Lung microvascular endothelial cell (primary cell): ENCODE data around the gene EHD4. TPM values are rescaled to one million over a fixed set of nuclear protein-coding genes. Genes with fewer than 3 reads are reported as not detected.

Source experiments
- DNase-seq, 2 donors: peaks; one replicate each; pipeline versions ENCODE4 v3.0.0 to v3.0.0-alpha.2; 2010; ENCODE audit warnings: low read depth in 2 of 2
- total RNA-seq: library from RNA; depleted of rRNA; stranded (reverse); fragments of >200 nt; gene quantifications from 2 replicates; pipeline ENCODE4 v1.2.1, GENCODE V29; 2014

EHD4 gene
- 54.6 and 71.7 TPM in 2 replicates for total RNA-seq

DNA sequence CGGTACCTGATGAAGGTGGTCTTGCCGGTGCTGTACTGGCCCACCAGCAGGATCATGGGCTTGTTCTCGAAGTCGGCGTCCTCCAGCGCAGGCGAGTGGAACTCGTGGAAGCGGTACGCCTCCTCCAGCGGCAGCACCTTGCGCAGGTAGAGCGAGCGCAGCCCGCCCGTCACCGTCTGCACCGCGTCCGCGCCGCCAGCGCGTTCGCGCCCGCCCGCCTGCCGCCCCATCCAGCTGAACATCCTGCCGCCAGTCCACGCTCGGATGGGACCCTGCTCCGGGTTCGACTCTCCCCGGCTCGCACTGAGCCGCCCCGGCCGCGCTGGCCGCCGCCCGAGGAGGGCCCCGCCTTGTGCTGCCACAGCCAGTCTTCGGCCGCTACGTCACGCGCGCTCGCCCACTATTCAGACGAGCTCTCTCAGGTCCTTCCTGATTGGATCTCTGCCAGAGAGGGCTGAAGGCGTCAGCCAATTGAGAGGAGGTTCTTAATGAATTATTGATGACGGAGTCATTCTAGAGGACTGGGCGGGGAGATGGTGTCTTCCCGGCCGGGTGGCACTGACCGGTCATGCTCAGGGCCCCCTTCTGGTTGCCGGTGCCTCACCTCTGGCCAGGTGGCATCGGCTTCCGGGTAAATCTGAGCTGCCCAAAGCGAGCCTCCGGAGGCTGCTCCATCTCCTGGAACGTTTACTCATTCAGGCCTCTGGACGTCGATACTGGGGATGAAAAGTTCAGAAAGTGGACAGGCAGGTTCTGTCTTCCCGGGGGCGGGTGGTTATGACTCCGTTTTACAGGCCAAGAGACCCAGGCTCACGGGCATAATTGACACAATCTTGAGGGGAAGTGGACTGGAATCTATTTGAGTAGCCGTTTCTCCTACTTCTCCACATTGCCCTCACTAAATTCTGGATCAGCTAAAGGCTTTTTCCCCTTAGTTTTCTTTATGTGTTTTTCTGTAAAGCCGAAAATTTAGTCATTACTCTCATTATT lies at the start of gene EHD4:
TSS of gene EHD4 (minus strand) at position 305 of the 990 bp plus-strand sequence. CDS start at position 242, 63 bp downstream.
- DNase-seq, result peak; percentile 99 to 100

DNA sequence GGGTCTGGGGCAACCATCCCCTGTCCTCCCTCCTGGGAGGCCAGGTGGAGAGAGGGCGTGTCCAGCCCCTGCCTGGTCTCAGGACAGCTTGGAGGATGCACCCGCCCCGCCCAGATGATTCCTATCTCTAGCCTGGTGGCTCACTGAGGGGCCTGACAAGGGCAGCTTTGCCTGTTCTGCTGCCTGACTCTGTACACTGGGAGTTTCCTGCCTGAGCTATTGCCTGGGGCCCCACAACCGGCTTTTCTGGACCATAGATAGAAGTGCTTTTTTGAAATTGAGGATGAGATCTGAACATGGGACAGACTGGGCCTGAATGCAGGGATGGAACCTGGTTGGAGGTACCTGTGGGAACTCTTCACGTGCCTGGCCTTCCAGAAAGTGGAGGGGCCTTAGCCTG lies 49.2 kb upstream of the EHD4 start:
- DNase-seq, result no peak

DNA sequence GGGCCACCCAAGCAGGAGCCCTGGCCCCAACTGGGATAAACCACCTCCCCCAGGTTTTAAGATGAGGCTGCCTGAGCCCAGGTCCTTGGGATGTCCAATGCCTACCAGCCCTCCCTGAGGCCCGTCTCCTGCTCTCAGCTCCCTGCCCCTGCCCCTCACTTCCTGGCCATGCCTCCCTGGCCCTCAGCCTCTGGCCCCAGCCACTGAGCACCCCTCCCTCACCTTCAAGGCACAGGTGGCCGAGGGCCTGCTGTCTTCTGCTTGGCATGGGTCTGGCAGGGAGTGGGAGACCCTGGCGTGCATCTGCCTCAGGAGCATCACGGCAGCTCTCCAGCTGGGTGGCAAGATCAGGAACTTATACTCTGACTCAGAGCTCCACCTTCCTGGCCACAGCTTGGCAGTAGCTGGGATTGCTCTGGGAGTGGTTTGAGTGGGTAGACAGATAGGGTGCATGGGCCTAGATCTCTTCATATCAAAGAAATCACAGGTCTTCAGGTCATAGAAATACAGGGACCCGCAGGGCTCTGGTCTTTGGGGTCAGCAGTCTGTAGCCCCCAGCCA lies 48.4 kb upstream of the EHD4 start, which contains the start of gene PLA2G4E:
TSS of gene PLA2G4E (minus strand) at position 330 of the 561 bp plus-strand sequence. CDS start at position 318, 12 bp downstream.
- DNase-seq, result no peak

DNA sequence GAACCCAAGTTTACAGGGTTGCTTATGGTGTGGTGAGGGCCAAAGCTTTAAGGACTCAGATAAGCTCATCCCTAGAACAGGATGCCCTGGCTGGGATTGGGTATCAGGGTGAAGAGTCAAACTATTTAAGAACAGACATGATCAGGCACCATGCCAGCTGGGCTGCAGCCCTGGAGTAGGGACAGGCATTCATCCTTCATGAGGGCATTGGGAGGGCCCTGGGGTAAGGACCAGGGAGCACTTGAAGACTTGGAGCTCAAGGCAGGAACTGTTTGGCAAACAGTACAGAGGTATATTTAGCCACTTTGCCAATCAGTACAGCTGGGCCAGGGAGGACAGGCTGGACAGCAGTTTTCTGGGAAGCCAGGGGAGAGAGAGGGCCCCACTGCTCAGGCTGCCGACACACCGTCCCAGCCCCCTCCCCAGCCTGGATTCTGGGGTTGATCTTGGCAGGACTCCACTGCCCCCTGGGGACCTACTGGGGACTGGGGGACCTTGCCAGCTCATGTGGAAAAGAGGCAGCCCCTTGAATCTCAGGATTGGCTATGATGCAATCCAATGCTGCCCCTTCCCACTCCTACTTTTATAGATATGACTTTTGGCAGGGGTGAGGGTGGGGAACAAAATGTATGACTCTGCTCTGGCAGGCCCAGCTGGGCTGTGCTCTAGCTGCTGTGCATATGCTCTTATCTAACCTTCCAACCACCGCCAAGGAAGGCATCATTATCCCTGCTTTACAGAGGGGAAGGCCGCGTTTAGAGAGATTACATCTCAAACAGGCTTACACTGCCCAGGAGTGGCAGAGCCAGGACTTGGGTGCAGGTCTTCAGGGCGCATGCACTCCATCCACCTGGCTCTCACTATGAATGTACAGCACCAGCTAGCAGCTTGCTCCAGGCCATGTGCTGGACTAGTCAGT lies 46.2 kb upstream of the EHD4 start:
- DNase-seq, result no peak

DNA sequence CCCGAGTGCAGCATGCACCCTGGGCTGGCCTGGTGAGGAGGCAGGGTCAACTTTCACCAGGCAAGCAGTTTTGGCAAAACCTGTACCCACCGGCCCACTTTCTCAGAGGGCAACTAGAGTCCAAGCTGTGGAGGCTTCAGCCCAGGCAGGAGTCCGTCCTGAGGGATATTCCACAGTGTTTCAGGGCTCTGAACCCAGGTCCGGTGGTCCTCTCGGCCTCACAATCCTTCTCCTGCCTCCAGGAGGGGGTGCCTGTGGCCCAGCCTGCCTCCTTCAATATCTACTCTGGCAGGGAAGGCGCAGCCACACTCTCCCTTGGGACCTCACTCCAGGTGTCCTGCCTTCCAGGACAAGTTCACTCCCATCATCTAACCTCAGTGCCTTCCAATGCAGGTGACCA lies 44.6 kb upstream of the EHD4 start:
- no peak for DNase-seq

DNA sequence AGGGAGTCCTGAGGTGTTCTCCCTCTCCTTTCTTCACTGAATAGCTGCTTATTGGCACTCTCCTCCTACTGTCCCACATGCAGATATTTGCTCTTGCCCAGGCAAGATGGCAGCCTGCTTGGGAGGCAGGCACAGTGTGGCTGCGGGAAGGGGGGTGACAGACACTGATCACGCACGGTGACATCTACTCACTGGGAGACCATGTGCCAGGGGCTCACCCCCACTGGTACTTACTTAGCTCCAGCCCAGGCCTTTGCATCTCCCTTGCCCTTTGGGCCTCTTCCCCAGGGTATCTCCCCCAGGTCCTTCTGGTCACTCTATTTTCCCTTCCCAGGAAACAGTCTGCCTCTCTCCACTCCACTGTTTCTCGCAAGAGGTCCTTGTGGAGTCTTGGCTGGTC lies 42.0 kb upstream of the EHD4 start:
- DNase-seq, result no peak

DNA sequence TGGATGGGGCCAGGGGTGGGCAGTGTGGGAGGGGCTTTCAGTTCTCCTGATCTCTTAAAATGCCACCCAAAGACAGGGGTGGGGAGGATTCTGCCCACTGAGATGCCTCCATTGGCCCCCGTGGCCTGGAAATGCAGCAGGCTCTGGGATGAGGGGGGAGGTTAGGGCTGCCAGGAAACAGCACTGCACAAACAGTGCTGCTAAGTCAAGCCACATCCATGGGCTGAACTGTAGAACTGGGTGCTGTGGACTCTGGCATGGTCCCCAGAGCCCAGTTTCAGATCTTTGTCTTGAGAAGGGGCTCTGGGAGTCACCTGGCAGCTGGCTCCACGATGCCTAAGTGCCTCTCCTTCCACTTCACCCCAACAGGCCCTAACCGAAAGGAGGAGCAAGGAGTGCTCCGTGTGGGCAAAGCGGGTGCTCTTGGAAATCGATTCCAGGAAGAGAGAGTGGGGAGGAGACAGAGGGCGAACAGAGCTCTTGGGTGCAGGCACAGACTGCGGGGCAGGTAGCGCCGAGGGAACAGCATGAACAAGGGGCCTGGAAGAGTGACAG lies 40.6 kb upstream of the EHD4 start:
- DNase-seq, result no peak

DNA sequence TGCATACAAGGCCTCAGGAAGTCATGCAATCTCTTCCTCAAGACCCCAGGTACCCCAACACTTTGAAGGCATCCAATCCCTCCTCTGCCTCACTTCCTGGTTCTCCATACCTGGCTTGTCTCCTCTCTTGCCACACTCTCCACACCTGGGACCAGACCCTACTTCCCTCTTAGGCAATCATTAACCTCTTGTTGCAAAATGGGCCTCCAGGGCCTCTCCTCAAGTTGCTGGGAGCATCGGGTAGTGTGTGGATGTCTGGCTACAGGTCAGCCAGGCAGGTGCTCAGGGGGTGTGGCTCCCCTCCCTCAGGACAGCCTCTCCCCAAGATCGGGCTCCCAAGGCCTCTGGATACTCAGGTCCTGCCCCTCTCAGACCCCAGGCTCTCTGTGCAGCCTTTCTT lies 39.9 kb upstream of the EHD4 start:
- DNase-seq, result no peak

DNA sequence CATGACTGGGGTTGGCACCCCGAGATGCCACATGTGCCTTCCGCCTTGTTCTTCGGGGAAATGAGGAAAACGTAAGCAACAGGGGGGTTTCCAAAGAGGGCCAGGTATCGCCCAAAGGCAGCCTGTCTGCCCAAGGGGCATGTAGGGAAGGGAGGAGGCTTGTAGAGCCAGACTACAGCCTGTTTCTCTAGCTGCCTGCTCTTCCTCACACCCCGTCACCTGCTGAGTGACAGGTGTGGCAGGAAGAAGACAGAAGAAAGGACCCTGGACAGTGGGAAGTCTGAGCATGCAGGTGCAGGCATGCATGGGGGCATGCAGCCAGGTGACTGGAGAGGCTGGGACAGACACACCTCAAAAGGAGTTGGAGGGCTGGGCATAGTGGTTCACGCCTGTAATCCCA lies 38.7 kb upstream of the EHD4 start:
- no peak for DNase-seq

DNA sequence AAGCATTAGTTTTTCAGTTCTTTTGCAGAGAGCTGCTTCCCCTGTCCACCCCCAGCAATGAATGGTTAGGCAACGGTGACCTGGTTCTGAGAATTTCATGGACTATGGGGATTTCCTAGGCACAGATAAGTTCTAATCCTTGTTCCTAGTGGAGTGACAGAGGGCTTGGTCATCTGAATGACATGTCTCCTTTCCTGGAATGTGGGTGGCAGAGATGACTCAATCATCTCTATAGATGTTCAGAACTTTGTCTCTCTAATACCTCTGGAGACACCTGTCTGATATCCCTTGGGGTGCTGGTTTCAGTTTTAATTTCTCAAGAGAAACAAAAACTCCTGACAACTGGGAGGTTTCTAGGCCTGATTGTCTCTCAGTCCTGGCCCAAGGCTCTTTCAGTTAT lies 38.1 kb upstream of the EHD4 start:
- no peak for DNase-seq

DNA sequence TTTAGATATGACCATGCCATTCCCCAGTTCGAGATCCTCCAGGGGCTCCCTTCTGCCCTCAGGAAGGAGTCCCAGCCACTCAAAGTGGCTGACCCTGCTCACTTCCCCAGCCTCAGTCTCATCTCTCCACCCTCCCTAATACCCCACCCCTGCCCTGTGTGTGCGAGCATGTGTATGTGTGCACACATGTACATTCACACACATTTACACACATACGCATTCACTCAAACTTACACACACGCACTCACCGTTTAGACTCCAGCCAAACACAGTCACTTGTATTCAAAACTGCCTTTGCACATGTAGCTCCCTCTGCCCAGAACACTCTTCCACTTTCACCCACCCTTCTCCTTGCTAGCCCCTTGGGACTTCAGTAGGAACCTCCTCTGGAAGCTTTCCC lies 37.1 kb upstream of the EHD4 start:
- DNase-seq, result no peak

DNA sequence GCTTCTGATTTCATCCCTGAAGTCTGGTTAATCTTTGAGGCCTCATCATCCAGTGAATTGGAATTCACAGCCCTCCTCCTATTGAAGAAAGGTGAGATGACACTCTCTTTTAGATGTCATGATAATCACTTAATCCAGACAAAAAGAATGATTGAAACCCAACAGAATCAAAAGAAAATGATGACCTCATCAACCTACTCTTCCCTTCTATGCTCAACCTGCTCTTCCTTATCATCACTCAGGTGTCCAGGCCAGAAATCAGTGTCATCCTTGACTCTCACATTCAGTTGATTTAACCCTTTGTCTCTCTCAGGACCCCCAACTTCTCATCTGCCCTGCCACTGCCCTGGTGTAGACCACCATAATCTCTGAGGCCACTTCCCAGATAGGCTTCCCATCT lies 36.7 kb upstream of the EHD4 start:
- no peak for DNase-seq

DNA sequence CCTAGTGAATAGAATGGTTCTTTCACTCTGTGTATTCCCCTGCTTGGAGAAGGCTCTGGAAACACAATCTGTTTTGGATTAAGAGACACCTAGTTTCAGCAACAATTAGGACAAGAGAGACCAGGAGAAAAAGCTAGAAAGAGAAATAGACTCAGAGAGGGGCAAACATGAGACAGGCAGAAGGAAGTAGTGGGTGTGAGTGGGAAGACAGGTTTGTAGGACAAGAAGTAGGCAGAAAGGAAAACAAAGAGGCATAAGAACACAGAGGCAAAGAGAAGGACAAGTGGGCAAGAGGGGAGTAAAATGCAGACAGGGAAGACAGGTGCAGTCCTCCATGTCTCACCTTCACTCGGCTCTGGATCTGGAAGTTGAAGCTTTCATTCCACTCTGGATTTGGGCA lies 35.0 kb upstream of the EHD4 start:
- DNase-seq, result no peak

DNA sequence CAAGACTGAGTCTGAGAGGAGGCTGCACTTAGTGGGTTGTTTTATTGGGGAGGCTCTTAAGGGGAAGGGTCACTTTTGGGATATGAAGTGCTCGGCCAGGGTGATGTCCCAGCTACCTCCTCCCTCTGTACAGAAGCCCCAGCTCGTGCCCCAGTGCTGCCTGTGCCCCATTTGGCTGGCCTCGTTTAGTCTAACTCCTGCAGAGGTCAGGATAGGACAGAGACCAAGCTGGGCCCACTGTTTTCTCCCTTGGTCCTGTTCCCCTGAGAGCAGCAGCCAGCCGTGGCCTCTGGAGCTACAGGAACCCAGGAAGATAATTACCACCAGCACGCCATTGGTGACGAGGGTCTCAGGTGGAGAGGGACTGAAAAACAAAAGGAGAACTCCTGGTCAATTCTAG lies 30.0 kb upstream of the EHD4 start:
- no peak for DNase-seq

DNA sequence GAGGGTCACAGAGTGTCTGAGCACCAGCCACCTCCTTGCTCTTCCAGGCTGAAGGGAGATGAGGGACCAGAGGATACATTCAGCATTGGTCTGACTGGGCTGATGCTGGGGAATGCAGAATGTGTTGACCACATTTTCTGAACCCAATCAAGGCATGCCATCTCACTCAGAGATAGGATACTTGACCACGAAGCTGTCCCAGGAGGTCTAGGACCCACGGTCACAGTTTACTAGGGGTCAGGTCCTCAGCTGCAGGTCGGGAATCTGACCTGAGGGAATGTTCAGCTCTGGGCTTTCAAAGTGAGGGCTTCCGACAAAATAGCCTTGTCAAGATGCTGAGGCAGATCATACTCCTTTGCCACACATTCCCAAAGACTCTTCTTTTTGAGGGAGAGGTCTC lies 28.9 kb upstream of the EHD4 start:
- no peak for DNase-seq

DNA sequence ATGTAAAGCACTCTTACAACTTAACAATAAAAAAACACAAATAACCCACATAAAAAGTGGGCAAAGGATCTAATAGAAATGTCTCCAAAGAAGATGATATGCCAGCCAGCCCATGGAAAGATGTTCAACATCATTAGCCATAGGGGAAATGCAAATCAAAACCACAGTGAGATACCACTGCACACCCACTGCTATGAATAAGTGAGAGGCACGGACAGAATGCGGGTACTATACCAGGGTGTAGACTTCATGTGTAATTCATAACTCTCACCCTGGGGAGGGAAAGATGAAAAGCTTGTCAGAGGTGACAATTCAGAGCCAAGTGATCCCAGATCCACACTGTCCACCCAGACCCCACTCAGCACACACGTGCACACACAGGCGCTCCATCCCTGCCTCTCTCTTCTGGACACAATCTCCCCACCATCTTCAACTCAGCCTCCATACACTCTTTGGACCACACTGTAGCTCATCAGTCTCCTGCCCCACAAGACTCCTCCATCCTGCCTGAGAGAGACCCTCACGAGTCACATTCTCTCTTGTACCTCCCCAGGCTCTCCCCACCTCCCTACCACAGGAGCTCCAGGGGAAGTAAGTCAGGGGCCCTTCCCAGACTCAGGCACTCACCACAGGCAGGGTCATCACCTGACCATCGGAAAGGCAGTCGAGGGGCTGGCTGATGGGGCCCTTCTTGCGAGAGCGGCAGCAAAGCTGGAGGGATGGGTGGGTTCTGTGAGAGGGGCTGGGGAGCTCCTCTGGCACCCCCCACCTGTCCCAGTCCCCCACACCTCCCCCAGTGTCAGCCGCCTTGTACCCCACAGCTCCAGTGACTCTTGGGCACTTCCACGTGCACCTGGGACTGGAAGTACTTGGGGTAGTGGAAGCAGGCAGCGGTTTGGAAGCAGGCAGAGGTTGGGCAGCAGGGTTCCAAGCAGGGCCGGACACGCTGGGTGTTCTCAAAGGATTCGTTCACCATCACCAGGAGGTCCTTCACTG lies 27.2 kb upstream of the EHD4 start:
- DNase-seq, result no peak

DNA sequence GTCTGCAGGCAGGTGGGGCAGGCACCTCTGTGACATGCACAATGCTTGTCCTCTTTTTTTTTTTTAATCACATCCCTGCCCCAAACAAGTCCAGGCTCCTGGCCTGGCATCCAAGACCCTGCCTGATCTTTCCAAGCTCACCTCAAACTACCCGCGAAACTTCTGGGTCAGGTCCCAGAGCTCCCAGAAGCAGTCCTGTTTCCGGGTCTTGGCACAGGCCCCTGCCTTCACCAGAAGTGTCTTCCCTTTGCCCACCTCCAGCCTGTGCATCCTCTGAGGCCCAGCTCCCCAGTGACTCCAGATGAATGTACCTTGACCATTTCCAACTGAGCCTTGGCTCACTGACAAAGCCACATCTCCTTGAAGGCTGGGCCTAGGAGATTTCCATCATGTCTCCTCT lies 25.5 kb upstream of the EHD4 start:
- DNase-seq, result no peak

DNA sequence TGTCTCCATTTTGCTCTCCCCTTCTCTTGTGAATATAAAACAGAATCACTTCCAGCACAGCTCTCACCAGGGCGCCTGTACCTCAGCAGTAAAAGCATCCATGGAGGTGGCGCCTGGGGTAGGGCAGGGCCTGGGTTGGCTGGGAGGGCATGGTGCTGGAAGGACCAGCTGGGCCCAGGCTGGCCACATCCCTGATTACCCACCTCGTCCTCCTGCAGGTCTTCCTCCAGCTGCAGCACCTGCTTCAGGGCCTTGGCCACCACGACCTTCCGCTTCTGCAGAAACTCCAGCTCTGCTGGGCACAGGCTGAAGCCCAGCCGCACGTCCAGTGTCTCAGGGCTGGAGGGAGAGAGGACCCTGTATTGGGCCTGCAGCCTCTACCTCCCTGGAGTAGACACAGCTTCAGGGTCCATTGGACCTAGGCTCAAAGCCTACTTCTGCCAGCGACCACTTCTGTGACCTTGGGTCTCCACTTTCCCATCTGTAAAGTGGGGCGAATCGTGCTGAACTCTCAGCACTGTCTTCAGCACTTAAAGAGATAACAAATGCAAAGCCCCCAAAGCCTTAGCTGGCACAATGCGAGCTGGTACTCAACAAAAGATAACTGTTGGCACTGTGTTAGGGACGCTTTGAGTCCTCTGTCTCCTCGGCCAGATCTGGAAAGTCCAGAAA lies 24.7 kb upstream of the EHD4 start:
- no peak for DNase-seq

DNA sequence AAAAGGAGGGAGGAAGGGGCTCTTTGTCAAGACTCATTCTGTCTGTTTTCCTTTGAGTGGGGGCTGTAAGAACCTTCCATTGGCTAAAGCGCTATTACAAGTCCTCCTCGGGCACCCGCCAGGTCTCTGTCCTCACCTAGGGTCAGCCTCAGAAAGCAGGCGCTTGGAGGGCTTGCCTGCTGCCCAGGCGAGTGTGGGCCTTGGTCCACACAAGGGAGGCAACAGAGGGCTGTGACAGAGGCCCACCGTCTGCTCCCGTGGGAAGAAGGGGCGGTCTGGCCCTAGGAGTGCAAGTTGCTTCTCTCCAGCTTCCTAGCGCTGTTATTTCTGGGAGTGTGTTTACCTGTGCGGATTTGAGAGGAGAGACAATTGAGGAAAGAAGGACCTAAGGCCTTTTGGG lies 24.0 kb upstream of the EHD4 start:
- DNase-seq, result no peak

DNA sequence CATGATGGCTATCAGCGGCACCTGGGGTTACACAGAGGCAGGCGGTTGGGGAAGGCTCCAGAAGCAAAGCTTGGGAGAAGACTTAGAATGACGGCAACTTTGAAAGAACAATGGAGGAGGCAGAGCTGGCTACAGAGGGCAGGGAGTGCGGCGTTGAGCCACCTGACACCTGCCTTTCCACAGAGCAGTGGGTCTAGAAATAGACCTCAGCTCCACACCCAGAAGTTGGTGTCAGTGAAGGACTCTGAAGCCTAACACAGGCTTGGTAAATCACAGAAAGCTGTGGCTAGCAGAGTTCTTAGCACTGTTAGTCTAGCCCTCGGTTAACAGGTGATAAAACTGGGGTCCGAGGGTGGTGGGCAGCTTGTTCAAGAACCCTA lies 23.1 kb upstream of the EHD4 start:
- no peak for DNase-seq
